Activated CD4-positive, alpha-beta T cell treated with anti-CD3 and anti-CD28 coated beads, Interleukin-2, amount 50 U/mL, for 24 hours (primary cell): ENCODE measurements around the gene CCDC187.
A peak's percentile ranks its signal among the peaks of the same experiment; 100 is the strongest.

Source experiments
- DNase-seq, 2 donors: peaks; one replicate each; pipeline ENCODE4 v3.0.0-alpha.2; 2020; ENCODE audit warnings: low read depth in 1 of 2, low spot score in 1 of 2

Gene CCDC187

GRCh38 chr9:136229096-136230065 lies 74.5 kb downstream of the CCDC187 start:
- no peak for DNase-seq

GRCh38 chr9:136228107-136228875 lies 75.6 kb downstream of the CCDC187 start:
- DNase-seq = no peak

GRCh38 chr9:136226680-136227407 lies 77.0 kb downstream of the CCDC187 start:
- DNase-seq = no peak

- peak; percentile 42 to 57 for DNase-seq
Observed at GRCh38 chr9:136225748-136226679, 77.9 kb downstream of the CCDC187 start.

- DNase-seq = no peak
Observed at GRCh38 chr9:136225366-136225747, 78.5 kb downstream of the CCDC187 start.

GRCh38 chr9:136223871-136224640 lies 79.8 kb downstream of the CCDC187 start:
- no peak for DNase-seq

- DNase-seq = no peak
Observed at GRCh38 chr9:136222906-136223285, 81.0 kb downstream of the CCDC187 start.

- no peak for DNase-seq
Observed at GRCh38 chr9:136222166-136222905, 81.6 kb downstream of the CCDC187 start.

GRCh38 chr9:136220017-136220729 lies 83.7 kb downstream of the CCDC187 start:
- no peak for DNase-seq

GRCh38 chr9:136219276-136219675 lies 84.6 kb downstream of the CCDC187 start:
- DNase-seq = no peak

- no peak for DNase-seq
Observed at GRCh38 chr9:136218673-136219072, 85.2 kb downstream of the CCDC187 start.

GRCh38 chr9:136218271-136218670 lies 85.6 kb downstream of the CCDC187 start:
- DNase-seq = no peak

GRCh38 chr9:136216541-136217244 lies 87.2 kb downstream of the CCDC187 start:
- DNase-seq = no peak

GRCh38 chr9:136213733-136214132 lies 90.2 kb downstream of the CCDC187 start:
- DNase-seq = no peak

- no peak for DNase-seq
Observed at GRCh38 chr9:136212345-136212950, 91.4 kb downstream of the CCDC187 start.

GRCh38 chr9:136211441-136212344 lies 92.2 kb downstream of the CCDC187 start:
- DNase-seq = no peak
